ENCODE measurements around the gene ACADS. TPM values are rescaled to one million over a fixed set of nuclear protein-coding genes. Genes with fewer than 3 reads are reported as not detected.

ACADS gene
- total RNA-seq, 1 experiment from 2014 or later: 5.2 TPM

- no peaks in the 10 kb centered on the region for H3K9me2 ChIP-seq (replicated peaks; ENCODE audit: insufficient read depth, low read length)
- peak within 1 kb of the TSS; percentile 91 for H3K9ac ChIP-seq (ENCODE audit: low read length)
- peak within 1 kb of the TSS; percentile 88 for H3K27ac ChIP-seq (ENCODE audit: low read length)
- peak; percentile 99 for DNase-seq
- H3K9me3 ChIP-seq (ENCODE audit: low read length): no peaks in the 10 kb centered on the region
- peak within 1 kb of the TSS; percentile 97 for H3K4me2 ChIP-seq (ENCODE audit: low read depth, low read length, poor library complexity, severe bottlenecking)
- H3K79me2 ChIP-seq (ENCODE audit: low read length): peaks cover 50% of the 10 kb centered on the region
- H3K36me3 ChIP-seq (ENCODE audit: insufficient read depth, low read length): peaks cover 13% of the 10 kb centered on the region; the same call in 1 of the 2 replicates
- H4K20me1 ChIP-seq (ENCODE audit: insufficient read depth, low read depth, low read length): peaks cover 33% of the 10 kb centered on the region
- peak within 1 kb of the TSS; percentile 84; the same call in 1 of the 2 replicates for H2AFZ ChIP-seq (ENCODE audit: low read length)
- H3K4me3 ChIP-seq (ENCODE audit: low read length): peak within 1 kb of the TSS; percentile 89
- peaks cover 48% of the 10 kb centered on the region for H3K4me1 ChIP-seq (ENCODE audit: low read length)
- no peaks in the 10 kb centered on the region for H3K27me3 ChIP-seq (ENCODE audit: low read length)
Observed at GRCh38 chr12:120686690-120687577, 38.7 kb upstream of the ACADS start, which contains the start of gene MLEC. Gene MLEC, plus strand, starts transcription at chr12:120687149. Its CDS starts 148 bp downstream, at chr12:120687297.

GRCh38 chr12:120687578-120688289, 37.9 kb upstream of the ACADS start:
- Histone ChIP-seq H3K9me3 (ENCODE audit: low read length) (no peaks in the 10 kb centered on the region), H4K20me1 (ENCODE audit: insufficient read depth, low read depth, low read length) (peaks cover 39% of the 10 kb centered on the region), H3K27ac (ENCODE audit: low read length) (peak overlapping the region; percentile 38), H3K4me2 (ENCODE audit: low read depth, low read length, poor library complexity, severe bottlenecking) (peak overlapping the region; percentile 91), H3K4me1 (ENCODE audit: low read length) (peaks cover 48% of the 10 kb centered on the region), H3K79me2 (ENCODE audit: low read length) (peaks cover 58% of the 10 kb centered on the region), H2AFZ (ENCODE audit: low read length) (no peak overlapping the region), H3K9me2 (replicated peaks; ENCODE audit: insufficient read depth, low read length) (no peaks in the 10 kb centered on the region), H3K36me3 (ENCODE audit: insufficient read depth, low read length) (peaks cover 13% of the 10 kb centered on the region; the same call in 1 of the 2 replicates), H3K27me3 (ENCODE audit: low read length) (no peaks in the 10 kb centered on the region), H3K4me3 (ENCODE audit: low read length) (peak overlapping the region; percentile 89), H3K9ac (ENCODE audit: low read length) (peak overlapping the region; percentile 91)
- DNase-seq: peak; percentile 76

- no peaks in the 10 kb centered on the region for H3K27me3 ChIP-seq (ENCODE audit: low read length)
- no peak overlapping the region for H2AFZ ChIP-seq (ENCODE audit: low read length)
- H3K4me2 ChIP-seq (ENCODE audit: low read depth, low read length, poor library complexity, severe bottlenecking): peak overlapping the region; percentile 91
- H3K79me2 ChIP-seq (ENCODE audit: low read length): peaks cover 67% of the 10 kb centered on the region
- peak overlapping the region; percentile 89 for H3K4me3 ChIP-seq (ENCODE audit: low read length)
- H3K9me2 ChIP-seq (replicated peaks; ENCODE audit: insufficient read depth, low read length): no peaks in the 10 kb centered on the region
- H3K36me3 ChIP-seq (ENCODE audit: insufficient read depth, low read length): peaks cover 18% of the 10 kb centered on the region; the same call in 1 of the 2 replicates
- H3K9me3 ChIP-seq (ENCODE audit: low read length): no peaks in the 10 kb centered on the region
- H3K9ac ChIP-seq (ENCODE audit: low read length): peak overlapping the region; percentile 91
- H4K20me1 ChIP-seq (ENCODE audit: insufficient read depth, low read depth, low read length): peaks cover 39% of the 10 kb centered on the region
- peaks cover 43% of the 10 kb centered on the region for H3K4me1 ChIP-seq (ENCODE audit: low read length)
- DNase-seq: no peak
- no peak overlapping the region; the same call in 1 of the 2 replicates for H3K27ac ChIP-seq (ENCODE audit: low read length)
Observed at GRCh38 chr12:120688527-120689071, 37.0 kb upstream of the ACADS start.

GRCh38 chr12:120689397-120690082, 36.1 kb upstream of the ACADS start:
- H3K27ac ChIP-seq (ENCODE audit: low read length): no peak overlapping the region
- H3K9me3 ChIP-seq (ENCODE audit: low read length): no peaks in the 10 kb centered on the region
- peak overlapping the region; percentile 91 for H3K4me2 ChIP-seq (ENCODE audit: low read depth, low read length, poor library complexity, severe bottlenecking)
- no peak for DNase-seq
- peaks cover 25% of the 10 kb centered on the region for H3K36me3 ChIP-seq (ENCODE audit: insufficient read depth, low read length)
- H4K20me1 ChIP-seq (ENCODE audit: insufficient read depth, low read depth, low read length): peaks cover 39% of the 10 kb centered on the region
- H3K79me2 ChIP-seq (ENCODE audit: low read length): peaks cover 72% of the 10 kb centered on the region
- no peak overlapping the region for H2AFZ ChIP-seq (ENCODE audit: low read length)
- H3K27me3 ChIP-seq (ENCODE audit: low read length): no peaks in the 10 kb centered on the region
- peak overlapping the region; percentile 89 for H3K4me3 ChIP-seq (ENCODE audit: low read length)
- H3K4me1 ChIP-seq (ENCODE audit: low read length): peaks cover 42% of the 10 kb centered on the region
- no peaks in the 10 kb centered on the region for H3K9me2 ChIP-seq (replicated peaks; ENCODE audit: insufficient read depth, low read length)
- peak overlapping the region; percentile 91 for H3K9ac ChIP-seq (ENCODE audit: low read length)

GRCh38 chr12:120690083-120690450, 35.6 kb upstream of the ACADS start:
- Histone ChIP-seq H3K4me3 (ENCODE audit: low read length) (no peak overlapping the region), H3K4me2 (ENCODE audit: low read depth, low read length, poor library complexity, severe bottlenecking) (peak overlapping the region; percentile 91)

GRCh38 chr12:120690978-120691377, 34.6 kb upstream of the ACADS start:
- no peaks in the 10 kb centered on the region for H3K27me3 ChIP-seq (ENCODE audit: low read length)
- H3K4me1 ChIP-seq (ENCODE audit: low read length): peaks cover 27% of the 10 kb centered on the region
- H3K79me2 ChIP-seq (ENCODE audit: low read length): peaks cover 81% of the 10 kb centered on the region
- no peak overlapping the region for H3K4me2 ChIP-seq (ENCODE audit: low read depth, low read length, poor library complexity, severe bottlenecking)
- H3K9me2 ChIP-seq (replicated peaks; ENCODE audit: insufficient read depth, low read length): no peaks in the 10 kb centered on the region
- no peak overlapping the region for H3K4me3 ChIP-seq (ENCODE audit: low read length)
- H4K20me1 ChIP-seq (ENCODE audit: insufficient read depth, low read depth, low read length): peaks cover 43% of the 10 kb centered on the region
- no peak overlapping the region for H3K9ac ChIP-seq (ENCODE audit: low read length)
- H2AFZ ChIP-seq (ENCODE audit: low read length): no peak overlapping the region
- no peaks in the 10 kb centered on the region for H3K9me3 ChIP-seq (ENCODE audit: low read length)
- DNase-seq: no peak
- H3K27ac ChIP-seq (ENCODE audit: low read length): no peak overlapping the region
- H3K36me3 ChIP-seq (ENCODE audit: insufficient read depth, low read length): peaks cover 37% of the 10 kb centered on the region

More at GRCh38 chr12:120690083-120690450, 35.6 kb upstream of the ACADS start:
- Histone ChIP-seq H3K9me2 (replicated peaks; ENCODE audit: insufficient read depth, low read length) (no peaks in the 10 kb centered on the region), H3K27me3 (ENCODE audit: low read length) (no peaks in the 10 kb centered on the region), H3K27ac (ENCODE audit: low read length) (no peak overlapping the region), H3K79me2 (ENCODE audit: low read length) (peaks cover 73% of the 10 kb centered on the region), H4K20me1 (ENCODE audit: insufficient read depth, low read depth, low read length) (peaks cover 40% of the 10 kb centered on the region), H3K36me3 (ENCODE audit: insufficient read depth, low read length) (peaks cover 28% of the 10 kb centered on the region), H2AFZ (ENCODE audit: low read length) (no peak overlapping the region), H3K9ac (ENCODE audit: low read length) (no peak overlapping the region), H3K4me1 (ENCODE audit: low read length) (peaks cover 36% of the 10 kb centered on the region), H3K9me3 (ENCODE audit: low read length) (no peaks in the 10 kb centered on the region)
- no peak for DNase-seq

- Histone ChIP-seq H3K27me3 (ENCODE audit: low read length) (no peaks in the 10 kb centered on the region), H3K4me1 (ENCODE audit: low read length) (peaks cover 26% of the 10 kb centered on the region), H3K4me3 (ENCODE audit: low read length) (no peak overlapping the region), H3K9me2 (replicated peaks; ENCODE audit: insufficient read depth, low read length) (no peaks in the 10 kb centered on the region), H4K20me1 (ENCODE audit: insufficient read depth, low read depth, low read length) (peaks cover 43% of the 10 kb centered on the region), H3K9me3 (ENCODE audit: low read length) (no peaks in the 10 kb centered on the region), H2AFZ (ENCODE audit: low read length) (no peak overlapping the region), H3K79me2 (ENCODE audit: low read length) (peaks cover 80% of the 10 kb centered on the region), H3K9ac (ENCODE audit: low read length) (no peak overlapping the region), H3K27ac (ENCODE audit: low read length) (no peak overlapping the region), H3K36me3 (ENCODE audit: insufficient read depth, low read length) (peaks cover 53% of the 10 kb centered on the region), H3K4me2 (ENCODE audit: low read depth, low read length, poor library complexity, severe bottlenecking) (no peak overlapping the region)
- DNase-seq: no peak
Observed at GRCh38 chr12:120692524-120693033, 33.0 kb upstream of the ACADS start.

Measured in Karpas-422 (cell line).